Measurements from ENCODE around the gene DDIT3. TPM values are rescaled to one million over a fixed set of nuclear protein-coding genes. Genes with fewer than 3 reads are reported as not detected.

DDIT3 gene
- polyA plus RNA-seq, 1 donor from 2014 or later = 24.0 TPM

GRCh38 chr12:57558864-57559263 lies 38.5 kb upstream of the DDIT3 start:
- no peak for TF ChIP-seq EZH2 (IDR thresholded peaks at IDR 0.05; ENCODE audit: borderline replicate concordance, insufficient read depth, low read length, poor library complexity, severe bottlenecking)
- no peak for TF ChIP-seq POLR2AphosphoS5 (IDR thresholded peaks at IDR 0.05)
- TF ChIP-seq SMC3 (conservative IDR thresholded peaks at IDR 0.05; ENCODE audit: poor library complexity) = no peak
- TF ChIP-seq RAD21 (conservative IDR thresholded peaks at IDR 0.05) = no peak
- TF ChIP-seq, protein P1, sequence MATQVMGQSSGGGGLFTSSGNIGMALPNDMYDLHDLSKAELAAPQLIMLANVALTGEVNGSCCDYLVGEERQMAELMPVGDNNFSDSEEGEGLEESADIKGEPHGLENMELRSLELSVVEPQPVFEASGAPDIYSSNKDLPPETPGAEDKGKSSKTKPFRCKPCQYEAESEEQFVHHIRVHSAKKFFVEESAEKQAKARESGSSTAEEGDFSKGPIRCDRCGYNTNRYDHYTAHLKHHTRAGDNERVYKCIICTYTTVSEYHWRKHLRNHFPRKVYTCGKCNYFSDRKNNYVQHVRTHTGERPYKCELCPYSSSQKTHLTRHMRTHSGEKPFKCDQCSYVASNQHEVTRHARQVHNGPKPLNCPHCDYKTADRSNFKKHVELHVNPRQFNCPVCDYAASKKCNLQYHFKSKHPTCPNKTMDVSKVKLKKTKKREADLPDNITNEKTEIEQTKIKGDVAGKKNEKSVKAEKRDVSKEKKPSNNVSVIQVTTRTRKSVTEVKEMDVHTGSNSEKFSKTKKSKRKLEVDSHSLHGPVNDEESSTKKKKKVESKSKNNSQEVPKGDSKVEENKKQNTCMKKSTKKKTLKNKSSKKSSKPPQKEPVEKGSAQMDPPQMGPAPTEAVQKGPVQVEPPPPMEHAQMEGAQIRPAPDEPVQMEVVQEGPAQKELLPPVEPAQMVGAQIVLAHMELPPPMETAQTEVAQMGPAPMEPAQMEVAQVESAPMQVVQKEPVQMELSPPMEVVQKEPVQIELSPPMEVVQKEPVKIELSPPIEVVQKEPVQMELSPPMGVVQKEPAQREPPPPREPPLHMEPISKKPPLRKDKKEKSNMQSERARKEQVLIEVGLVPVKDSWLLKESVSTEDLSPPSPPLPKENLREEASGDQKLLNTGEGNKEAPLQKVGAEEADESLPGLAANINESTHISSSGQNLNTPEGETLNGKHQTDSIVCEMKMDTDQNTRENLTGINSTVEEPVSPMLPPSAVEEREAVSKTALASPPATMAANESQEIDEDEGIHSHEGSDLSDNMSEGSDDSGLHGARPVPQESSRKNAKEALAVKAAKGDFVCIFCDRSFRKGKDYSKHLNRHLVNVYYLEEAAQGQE (IDR thresholded peaks at IDR 0.05; ENCODE audit: borderline replicate concordance) = no peak
- no peak for TF ChIP-seq MXI1 (conservative IDR thresholded peaks at IDR 0.05; ENCODE audit: poor library complexity, severe bottlenecking)
- no peak for TF ChIP-seq EP300 (conservative IDR thresholded peaks at IDR 0.05; ENCODE audit: poor library complexity, severe bottlenecking)
- TF ChIP-seq TAF1 (IDR thresholded peaks at IDR 0.05; ENCODE audit: low read depth) = no peak
- TF ChIP-seq, protein P2, sequence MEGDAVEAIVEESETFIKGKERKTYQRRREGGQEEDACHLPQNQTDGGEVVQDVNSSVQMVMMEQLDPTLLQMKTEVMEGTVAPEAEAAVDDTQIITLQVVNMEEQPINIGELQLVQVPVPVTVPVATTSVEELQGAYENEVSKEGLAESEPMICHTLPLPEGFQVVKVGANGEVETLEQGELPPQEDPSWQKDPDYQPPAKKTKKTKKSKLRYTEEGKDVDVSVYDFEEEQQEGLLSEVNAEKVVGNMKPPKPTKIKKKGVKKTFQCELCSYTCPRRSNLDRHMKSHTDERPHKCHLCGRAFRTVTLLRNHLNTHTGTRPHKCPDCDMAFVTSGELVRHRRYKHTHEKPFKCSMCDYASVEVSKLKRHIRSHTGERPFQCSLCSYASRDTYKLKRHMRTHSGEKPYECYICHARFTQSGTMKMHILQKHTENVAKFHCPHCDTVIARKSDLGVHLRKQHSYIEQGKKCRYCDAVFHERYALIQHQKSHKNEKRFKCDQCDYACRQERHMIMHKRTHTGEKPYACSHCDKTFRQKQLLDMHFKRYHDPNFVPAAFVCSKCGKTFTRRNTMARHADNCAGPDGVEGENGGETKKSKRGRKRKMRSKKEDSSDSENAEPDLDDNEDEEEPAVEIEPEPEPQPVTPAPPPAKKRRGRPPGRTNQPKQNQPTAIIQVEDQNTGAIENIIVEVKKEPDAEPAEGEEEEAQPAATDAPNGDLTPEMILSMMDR (IDR thresholded peaks at IDR 0.05; ENCODE audit: poor library complexity, severe bottlenecking) = no peak
- Histone ChIP-seq H3K9me2 (ENCODE audit: insufficient read depth, low read length) (no peaks in the 10 kb centered on the region), H3K9ac (ENCODE audit: low read length) (no peak overlapping the region), H3K4me2 (ENCODE audit: low read length) (no peak overlapping the region), H3F3A (ENCODE audit: insufficient read depth, low read length, poor library complexity, severe bottlenecking) (peaks cover 3% of the 10 kb centered on the region), H3K36me3 (ENCODE audit: insufficient read depth, low read length) (peaks cover under 1% of the 10 kb centered on the region), H2AFZ (ENCODE audit: low read depth, low read length) (no peak overlapping the region), H4K20me1 (ENCODE audit: insufficient read depth) (peaks cover 5% of the 10 kb centered on the region), H3K27me3 (ENCODE audit: insufficient read depth, low read depth, low read length) (no peaks in the 10 kb centered on the region), H3K9me3 (ENCODE audit: low read length) (no peaks in the 10 kb centered on the region), H3K4me3 (ENCODE audit: low read length) (no peak overlapping the region), H3K79me2 (replicated peaks; ENCODE audit: insufficient read depth, low read length) (peaks cover 52% of the 10 kb centered on the region), H3K27ac (ENCODE audit: low read length) (no peak overlapping the region)

- H3K9me3 ChIP-seq (ENCODE audit: low read length) = no peaks in the 10 kb centered on the region
- no peaks in the 10 kb centered on the region for H3K36me3 ChIP-seq (ENCODE audit: insufficient read depth, low read length)
- no peak overlapping the region for H3K4me2 ChIP-seq (ENCODE audit: low read length)
- H3K9ac ChIP-seq (ENCODE audit: low read length) = peak overlapping the region; percentile 5
- peaks cover 80% of the 10 kb centered on the region for H3K79me2 ChIP-seq (replicated peaks; ENCODE audit: insufficient read depth, low read length)
- peaks cover 5% of the 10 kb centered on the region for H4K20me1 ChIP-seq (ENCODE audit: insufficient read depth)
- no peaks in the 10 kb centered on the region for H3K27me3 ChIP-seq (ENCODE audit: insufficient read depth, low read depth, low read length)
- no peak overlapping the region for H3K27ac ChIP-seq (ENCODE audit: low read length)
- no peak for TF ChIP-seq TAF1 (IDR thresholded peaks at IDR 0.05; ENCODE audit: low read depth)
- no peak for TF ChIP-seq SMC3 (conservative IDR thresholded peaks at IDR 0.05; ENCODE audit: poor library complexity)
- TF ChIP-seq, protein P1 (IDR thresholded peaks at IDR 0.05; ENCODE audit: borderline replicate concordance) = no peak
- no peak for TF ChIP-seq MXI1 (conservative IDR thresholded peaks at IDR 0.05; ENCODE audit: poor library complexity, severe bottlenecking)
- TF ChIP-seq POLR2AphosphoS5 (IDR thresholded peaks at IDR 0.05) = no peak
- TF ChIP-seq EZH2 (IDR thresholded peaks at IDR 0.05; ENCODE audit: borderline replicate concordance, insufficient read depth, low read length, poor library complexity, severe bottlenecking) = no peak
- TF ChIP-seq EP300 (conservative IDR thresholded peaks at IDR 0.05; ENCODE audit: poor library complexity, severe bottlenecking) = no peak
- TF ChIP-seq, protein P2 (IDR thresholded peaks at IDR 0.05; ENCODE audit: poor library complexity, severe bottlenecking) = no peak
- no peak for TF ChIP-seq RAD21 (conservative IDR thresholded peaks at IDR 0.05)
- H3K4me3 ChIP-seq (ENCODE audit: low read length) = peak overlapping the region; percentile 79
- peaks cover 7% of the 10 kb centered on the region for H3F3A ChIP-seq (ENCODE audit: insufficient read depth, low read length, poor library complexity, severe bottlenecking)
- no peaks in the 10 kb centered on the region for H3K9me2 ChIP-seq (ENCODE audit: insufficient read depth, low read length)
- H2AFZ ChIP-seq (ENCODE audit: low read depth, low read length) = no peak overlapping the region
These were observed 34.6 kb upstream of the DDIT3 start for GRCh38 chr12:57554897-57555296.
